Upper lobe of right lung (tissue), 1 donor: Measurements from ENCODE around the gene CX3CL1. TPM values are rescaled to one million over a fixed set of nuclear protein-coding genes. Genes with fewer than 3 reads are reported as not detected.
"Not testable (repeated sequence)": the region's sequence is repeated elsewhere in the genome, so short reads cannot be mapped to it uniquely, and the experiment has no call there.

Experiments used
- ATAC-seq: fragments of 200-7000 bp; cut with Tn5 transposase; one replicate; pipeline ENCODE4 v1.9.1; 2020; ENCODE audit warnings: mild to moderate bottlenecking, moderate library complexity
- DNase-seq: peaks from one replicate; pipeline ENCODE4 v3.0.0-alpha.2; 2020
- H3K27ac ChIP-seq: fragments of 200-600 bp; one replicate; pipeline ENCODE4 v1.8.0; 2022
- H3K27me3 ChIP-seq: fragments of 200-600 bp; one replicate; pipeline ENCODE4 v1.8.0; 2022; ENCODE audit warnings: mild to moderate bottlenecking
- H3K36me3 ChIP-seq: fragments of 200-600 bp; one replicate; pipeline ENCODE4 v1.8.0; 2022
- H3K4me1 ChIP-seq: fragments of 200-600 bp; one replicate; pipeline ENCODE4 v1.8.0; 2022
- H3K4me3 ChIP-seq: fragments of 200-600 bp; one replicate; pipeline ENCODE4 v1.8.0; 2022; ENCODE audit warnings: mild to moderate bottlenecking
- H3K9me3 ChIP-seq: fragments of 200-600 bp; one replicate; pipeline ENCODE4 v1.8.0; 2022
- intact Hi-C: fragments of 100-400 bp; cut with DNase I; formaldehyde crosslinking; loops from one replicate; pipeline ENCODE4 v1.11.0; 2022
- total RNA-seq: library from RNA; stranded (reverse); fragmentation: NEBNext Ultra II Directional; extraction: Animal tissue kit (Norgen Biotek cat#: 25700); gene quantifications from one replicate; pipeline ENCODE4 v1.2.1, GENCODE V29; 2021
- TF ChIP-seq, protein P1 (sequence below): fragments of 200-600 bp; IDR thresholded peaks from one replicate; pipeline ENCODE4 v1.8.0; 2022; ENCODE audit warnings: antibody characterized with exemption
- donor health status: DM: no; HTN: yes; CAD: no; lungs with severe emphysema.

Gene CX3CL1
- total RNA-seq, 1 donor from 2014 or later, result 47.5 TPM

DNA sequence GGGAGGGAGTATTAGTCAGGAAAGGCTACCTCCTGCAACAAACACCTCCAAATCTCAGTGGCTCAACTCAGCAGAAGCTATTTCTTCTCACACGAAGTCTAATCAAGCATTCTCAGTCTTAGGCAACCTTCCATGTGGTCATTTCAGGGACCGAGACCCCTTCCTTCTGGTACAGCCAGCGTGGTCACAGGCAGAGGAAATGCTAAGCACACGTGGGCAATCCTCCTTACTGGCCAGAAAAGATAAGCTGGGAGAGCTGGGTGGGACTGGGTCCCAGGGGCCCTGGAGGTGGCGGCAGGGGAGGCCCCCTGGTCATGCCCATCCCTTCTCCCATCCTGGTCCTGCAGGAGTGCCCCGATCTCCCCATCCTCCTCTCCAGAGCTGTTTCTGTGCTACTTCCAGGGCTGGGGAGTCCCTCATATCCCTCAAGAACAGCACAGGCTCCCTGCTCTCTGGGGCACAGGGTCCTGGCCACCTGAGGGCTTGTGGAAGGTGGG, 5.7 kb upstream of the CX3CL1 start:
- Histone ChIP-seq H3K9me3 (no peaks in the 10 kb centered on the region), H3K27ac (no peak overlapping the region), H3K4me1 (no peaks in the 10 kb centered on the region), H3K4me3 (no peak overlapping the region), H3K27me3 (no peaks in the 10 kb centered on the region), H3K36me3 (no peaks in the 10 kb centered on the region)
- TF ChIP-seq, protein P1, sequence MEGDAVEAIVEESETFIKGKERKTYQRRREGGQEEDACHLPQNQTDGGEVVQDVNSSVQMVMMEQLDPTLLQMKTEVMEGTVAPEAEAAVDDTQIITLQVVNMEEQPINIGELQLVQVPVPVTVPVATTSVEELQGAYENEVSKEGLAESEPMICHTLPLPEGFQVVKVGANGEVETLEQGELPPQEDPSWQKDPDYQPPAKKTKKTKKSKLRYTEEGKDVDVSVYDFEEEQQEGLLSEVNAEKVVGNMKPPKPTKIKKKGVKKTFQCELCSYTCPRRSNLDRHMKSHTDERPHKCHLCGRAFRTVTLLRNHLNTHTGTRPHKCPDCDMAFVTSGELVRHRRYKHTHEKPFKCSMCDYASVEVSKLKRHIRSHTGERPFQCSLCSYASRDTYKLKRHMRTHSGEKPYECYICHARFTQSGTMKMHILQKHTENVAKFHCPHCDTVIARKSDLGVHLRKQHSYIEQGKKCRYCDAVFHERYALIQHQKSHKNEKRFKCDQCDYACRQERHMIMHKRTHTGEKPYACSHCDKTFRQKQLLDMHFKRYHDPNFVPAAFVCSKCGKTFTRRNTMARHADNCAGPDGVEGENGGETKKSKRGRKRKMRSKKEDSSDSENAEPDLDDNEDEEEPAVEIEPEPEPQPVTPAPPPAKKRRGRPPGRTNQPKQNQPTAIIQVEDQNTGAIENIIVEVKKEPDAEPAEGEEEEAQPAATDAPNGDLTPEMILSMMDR, result no peak
- no peak for DNase-seq
- peak; percentile 32 for ATAC-seq
- intact Hi-C loops, result no loop called here

DNA sequence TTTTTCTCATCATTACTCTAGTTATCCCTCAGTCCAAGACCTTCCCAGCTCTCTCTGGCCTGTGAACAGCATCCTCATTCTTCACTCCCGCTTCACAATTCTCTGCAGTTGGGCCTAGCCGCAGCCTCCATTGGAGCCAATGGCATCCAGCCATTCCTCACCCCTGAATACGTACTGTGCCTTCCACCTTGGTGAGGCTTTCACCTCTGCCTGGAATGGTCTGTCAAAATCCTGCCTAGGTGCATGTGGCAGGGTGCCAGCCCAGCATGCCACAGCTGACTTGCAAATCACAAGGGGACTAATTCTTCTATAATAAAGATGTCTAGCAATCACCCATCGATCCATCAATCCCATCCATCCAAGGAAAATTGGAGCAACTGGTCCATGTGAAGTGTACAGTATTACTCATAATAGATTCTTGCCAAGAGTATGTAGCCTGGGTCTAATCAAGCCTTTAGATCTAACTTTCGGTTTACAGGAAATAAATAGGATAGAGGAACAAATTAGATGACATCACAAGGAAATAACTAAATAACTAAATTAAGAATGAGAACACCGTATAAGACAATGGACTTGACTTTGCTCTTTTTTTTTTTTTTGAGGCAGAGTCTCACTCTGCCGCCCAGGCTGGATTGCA, 5.1 kb upstream of the CX3CL1 start:
- intact Hi-C loops, result no loop called here
- Histone ChIP-seq H3K4me1 (no peaks in the 10 kb centered on the region), H3K4me3 (no peak overlapping the region), H3K36me3 (no peaks in the 10 kb centered on the region), H3K9me3 (no peaks in the 10 kb centered on the region), H3K27ac (no peak overlapping the region), H3K27me3 (no peaks in the 10 kb centered on the region)
- TF ChIP-seq, protein P1, result no peak
- no peak for ATAC-seq
- no peak for DNase-seq

- intact Hi-C loops, result loop anchor here (5.0 kb wide), 1 partner anchor 64 kb away; no protein-coding TSS in a partner anchor
- Histone ChIP-seq H3K27me3 (no peaks in the 10 kb centered on the region), H3K27ac (peak overlapping the region; percentile 67), H3K36me3 (no peaks in the 10 kb centered on the region), H3K4me3 (peak overlapping the region; percentile 47), H3K4me1 (no peaks in the 10 kb centered on the region), H3K9me3 (no peaks in the 10 kb centered on the region)
- TF ChIP-seq, protein P1, result no peak
- DNase-seq (no peak), ATAC-seq (no peak)
Observed at GRCh38 chr16:57371494-57372371, 557 bp upstream of the CX3CL1 start.

GRCh38 chr16:57373117-57373947, 1.0 kb downstream of the CX3CL1 start:
- no peaks in the 10 kb centered on the region for H3K36me3 ChIP-seq
- H3K9me3 ChIP-seq, result no peaks in the 10 kb centered on the region
- intact Hi-C loops, result loop anchor here (5.0 kb wide), 1 partner anchor 66 kb away; no protein-coding TSS in a partner anchor
- no peaks in the 10 kb centered on the region for H3K27me3 ChIP-seq
- TF ChIP-seq, protein P1, result no peak
- peak overlapping the region; percentile 67 for H3K27ac ChIP-seq
- H3K4me3 ChIP-seq, result peak overlapping the region; percentile 47
- peaks cover 3% of the 10 kb centered on the region for H3K4me1 ChIP-seq
- ATAC-seq (no peak), DNase-seq (no peak)

DNA sequence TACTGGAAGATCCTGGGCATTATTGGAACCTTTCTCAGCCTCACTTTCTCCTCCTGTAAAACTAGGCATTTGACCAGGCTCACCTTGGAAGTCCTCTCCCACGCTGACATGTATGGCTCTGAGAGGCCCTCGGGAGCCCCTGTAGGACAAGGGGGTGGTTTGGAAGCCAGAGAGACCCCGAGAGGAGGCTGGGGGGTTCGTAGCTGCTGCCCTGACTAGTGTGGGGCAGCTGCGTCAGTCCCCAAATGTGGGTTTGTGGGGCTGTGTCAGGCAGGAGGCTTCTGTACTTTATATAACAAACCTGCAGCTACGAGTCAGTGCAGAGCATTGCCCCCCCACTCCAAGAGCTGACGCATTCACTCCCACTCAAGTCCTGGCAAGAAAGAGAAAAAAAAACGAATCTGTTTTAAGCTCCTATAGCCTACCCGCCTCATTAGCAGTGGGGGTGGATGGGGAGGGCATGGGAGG, 1.8 kb downstream of the CX3CL1 start:
- no peak for ATAC-seq
- intact Hi-C loops, result loop anchor here (5.0 kb wide), 1 partner anchor 67 kb away; no protein-coding TSS in a partner anchor
- no peaks in the 10 kb centered on the region for H3K9me3 ChIP-seq

DNA sequence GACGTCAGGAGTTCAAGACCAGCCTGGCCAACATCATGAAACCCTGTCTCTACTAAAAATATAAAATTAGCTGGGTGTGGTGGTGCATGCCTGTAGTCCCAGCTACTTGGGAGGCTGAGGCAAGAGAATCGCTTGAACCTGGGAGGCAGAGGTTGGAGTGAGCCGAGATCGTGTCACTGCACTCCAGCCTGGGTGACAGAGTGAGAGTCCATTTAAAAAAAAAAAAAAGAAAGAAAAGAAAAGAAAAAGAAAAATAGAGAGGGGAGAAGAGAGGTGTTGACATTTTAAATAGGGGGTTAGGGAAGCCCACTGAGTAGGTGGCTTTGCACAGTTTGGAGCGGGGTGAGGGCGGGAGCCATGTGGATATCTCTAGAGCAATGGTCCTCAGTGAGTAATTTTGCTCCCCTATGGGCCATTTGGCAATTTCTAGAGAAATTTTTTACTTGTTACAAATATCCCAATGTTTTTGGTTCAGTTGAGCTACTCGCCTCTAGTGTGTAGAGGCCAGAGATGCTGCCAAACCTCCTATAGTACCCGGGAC, 2.7 kb downstream of the CX3CL1 start:
- not testable (repeated sequence) for H3K27me3 ChIP-seq, H3K27ac ChIP-seq, DNase-seq, H3K4me1 ChIP-seq, H3K36me3 ChIP-seq, H3K9me3 ChIP-seq, ATAC-seq
- intact Hi-C loops, result loop anchor here (5.0 kb wide), 1 partner anchor 68 kb away; no protein-coding TSS in a partner anchor
- peak overlapping the region; percentile 47 for H3K4me3 ChIP-seq

More for the DNA sequence above, 1.8 kb downstream of the CX3CL1 start:
- peaks cover 3% of the 10 kb centered on the region for H3K4me1 ChIP-seq
- no peak for DNase-seq
- peak overlapping the region; percentile 47 for H3K4me3 ChIP-seq
- H3K27ac ChIP-seq, result peak overlapping the region; percentile 67
- TF ChIP-seq, protein P1, result no peak
- no peaks in the 10 kb centered on the region for H3K36me3 ChIP-seq
- H3K27me3 ChIP-seq, result no peaks in the 10 kb centered on the region
